22Rv1 (cell line): Measurements from ENCODE around the gene FADS3.

Source experiments
- H3K27ac ChIP-seq: fragments of 450-650 bp; 2 replicates; pipeline ENCODE4 v1.5.1; 2017
- CTCF ChIP-seq: fragments of 450-650 bp; IDR thresholded peaks from 2 replicates; pipeline ENCODE4 v1.5.1; 2017; ENCODE audit warnings: mild to moderate bottlenecking
- ZFX ChIP-seq: fragments of 450-650 bp; IDR thresholded peaks from 2 replicates; pipeline ENCODE4 v1.6.1; 2017; ENCODE audit warnings: antibody characterized with exemption, borderline replicate concordance

FADS3 gene

GRCh38 chr11:61891331-61892084 is at the start of gene FADS3:
Gene FADS3, minus strand, starts transcription at chr11:61891545. Its CDS starts 164 bp downstream, at chr11:61891381.
- H3K27ac ChIP-seq = peak within 1 kb of the TSS; percentile 66
- TF ChIP-seq ZFX (no peak), CTCF (no peak; the same call in 1 of the 2 replicates)

DNA sequence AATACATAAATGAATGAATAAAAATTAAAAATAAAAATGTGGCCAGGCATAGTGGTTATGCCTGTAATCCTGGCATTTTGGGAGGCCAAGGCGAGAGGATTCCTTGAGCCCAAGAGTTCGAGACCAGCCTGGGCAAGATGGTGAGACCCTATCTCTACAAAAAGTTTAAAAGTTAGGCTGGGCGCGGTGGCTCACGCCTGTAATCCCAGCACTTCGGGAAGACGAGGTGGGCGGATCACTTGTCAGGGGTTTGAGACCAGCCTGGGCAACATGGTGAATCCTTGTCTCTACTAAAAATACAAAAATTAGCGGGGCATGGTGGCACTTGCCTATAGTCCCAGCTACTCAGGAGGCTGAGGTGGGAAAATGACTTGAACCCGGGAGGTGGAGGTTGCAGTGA is 49.1 kb upstream of the FADS3 start:
- H3K27ac ChIP-seq = no peak overlapping the region
- no peak for TF ChIP-seq ZFX
- no peak for TF ChIP-seq CTCF

DNA sequence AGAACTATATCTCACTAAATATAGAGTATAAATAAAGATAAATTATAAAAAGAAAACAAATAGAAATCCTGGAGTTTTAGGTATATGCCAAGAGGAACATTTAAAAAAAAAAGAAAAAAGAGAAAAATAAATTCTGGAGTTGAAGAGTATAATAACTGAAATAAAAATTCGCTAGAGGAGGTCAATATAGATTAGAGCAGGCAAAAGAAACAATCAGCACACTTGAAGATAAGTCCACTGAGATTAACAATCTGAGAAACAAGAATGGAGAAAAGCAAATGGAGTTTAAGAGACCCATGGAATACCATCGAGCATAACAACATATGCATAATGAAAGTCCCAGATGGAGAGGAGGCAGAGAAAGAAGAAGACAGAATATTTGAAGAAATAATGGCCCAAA is 44.5 kb upstream of the FADS3 start:
- H3K27ac ChIP-seq = no peak overlapping the region
- no peak for TF ChIP-seq ZFX
- TF ChIP-seq CTCF = no peak

GRCh38 chr11:61930933-61931332 is 39.6 kb upstream of the FADS3 start:
- no peak overlapping the region for H3K27ac ChIP-seq
- no peak for TF ChIP-seq ZFX
- no peak for TF ChIP-seq CTCF

DNA sequence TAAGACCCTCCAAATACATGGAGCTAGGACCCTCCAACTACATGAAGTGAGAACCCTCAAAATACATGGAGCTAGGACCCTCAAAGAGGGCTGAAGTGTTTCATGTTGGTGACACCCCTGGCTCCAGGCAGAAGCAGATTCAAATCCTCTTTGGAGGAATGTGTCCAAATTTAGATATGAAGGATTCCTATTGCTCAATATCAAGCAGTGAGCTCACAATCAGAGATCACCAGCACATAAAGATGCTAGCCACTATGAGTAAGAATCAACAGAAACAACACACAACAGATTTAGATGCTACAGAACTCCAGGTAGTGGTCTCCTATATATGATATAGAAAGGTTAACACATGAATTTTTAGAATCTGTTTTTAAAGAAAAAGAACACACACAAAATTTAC is 37.3 kb upstream of the FADS3 start:
- no peak overlapping the region for H3K27ac ChIP-seq
- TF ChIP-seq ZFX = no peak
- no peak for TF ChIP-seq CTCF

- no peak overlapping the region for H3K27ac ChIP-seq
- TF ChIP-seq CTCF (no peak), ZFX (no peak)
These were observed 36.2 kb upstream of the FADS3 start for GRCh38 chr11:61927501-61927900.

GRCh38 chr11:61926235-61926634 is 34.9 kb upstream of the FADS3 start:
- TF ChIP-seq ZFX = no peak
- no peak for TF ChIP-seq CTCF
- no peak overlapping the region for H3K27ac ChIP-seq
